Hematopoietic multipotent progenitor cell treated with erythropoietin and hydrocortisone succinate and interleukin-3 and kit ligand, for 15 days (in vitro differentiated cells): Measurements from ENCODE around the gene SLC38A1.

ENCODE experiments used
- DNase-seq: peaks from one replicate; pipeline ENCODE4 v3.0.0-alpha.2; 2015; ENCODE audit warnings: low spot score

Gene SLC38A1

GRCh38 chr12:46230983-46231382 is 37.9 kb downstream of the SLC38A1 start:
- DNase-seq: no peak

GRCh38 chr12:46230306-46230705 is 38.5 kb downstream of the SLC38A1 start:
- DNase-seq: no peak

- DNase-seq: no peak
Measured at GRCh38 chr12:46227616-46228015, 41.2 kb downstream of the SLC38A1 start.

GRCh38 chr12:46224386-46224785 is 44.5 kb downstream of the SLC38A1 start:
- no peak for DNase-seq

GRCh38 chr12:46223047-46223446 is 45.8 kb downstream of the SLC38A1 start:
- DNase-seq: no peak

- no peak for DNase-seq
Measured at GRCh38 chr12:46222636-46223035, 46.2 kb downstream of the SLC38A1 start.

GRCh38 chr12:46221255-46222128 is 47.4 kb downstream of the SLC38A1 start:
- DNase-seq: no peak

- DNase-seq: no peak
Measured at GRCh38 chr12:46219877-46220655, 48.8 kb downstream of the SLC38A1 start.

- no peak for DNase-seq
Measured at GRCh38 chr12:46219132-46219876, 49.5 kb downstream of the SLC38A1 start.

GRCh38 chr12:46218322-46219095 is 50.3 kb downstream of the SLC38A1 start:
- no peak for DNase-seq

- no peak for DNase-seq
Measured at GRCh38 chr12:46217541-46218321, 51.1 kb downstream of the SLC38A1 start.

- DNase-seq: no peak
Measured at GRCh38 chr12:46214668-46215436, 54.0 kb downstream of the SLC38A1 start.

- no peak for DNase-seq
Measured at GRCh38 chr12:46212108-46212982, 56.5 kb downstream of the SLC38A1 start.

GRCh38 chr12:46210873-46211439 is 57.9 kb downstream of the SLC38A1 start:
- DNase-seq: no peak

GRCh38 chr12:46209914-46210872 is 58.6 kb downstream of the SLC38A1 start:
- no peak for DNase-seq

- DNase-seq: no peak
Measured at GRCh38 chr12:46209170-46209569, 59.7 kb downstream of the SLC38A1 start.

- no peak for DNase-seq
Measured at GRCh38 chr12:46208370-46208769, 60.5 kb downstream of the SLC38A1 start.

- no peak for DNase-seq
Measured at GRCh38 chr12:46207644-46208043, 61.2 kb downstream of the SLC38A1 start.
